Left renal cortex interstitium (tissue), 4 donors: ENCODE data around the gene ECE1. TPM values are rescaled to one million over a fixed set of nuclear protein-coding genes. Genes with fewer than 3 reads are reported as not detected.
"Not testable (repeated sequence)": the region's sequence is repeated elsewhere in the genome, so short reads cannot be mapped to it uniquely, and the experiment has no call there.

Experiments used
- DNase-seq, 4 donors: peaks; one replicate each; pipeline ENCODE4 v3.0.0-alpha.2; 2013; ENCODE audit warnings: low read depth in 4 of 4, low spot score in 2 of 4, missing footprints in 1 of 4
- polyA plus RNA-seq, 4 donors: library from polyadenylated mRNA; unstranded; fragments of 120-200 nt; gene quantifications; one replicate each; pipeline ENCODE4 v1.2.1, GENCODE V29; 2013; ENCODE audit not compliant: insufficient read length in 4 of 4

Gene ECE1
- polyA plus RNA-seq, 4 donors = 42.1 to 49.0 (median 45.5) TPM

GRCh38 chr1:21237446-21238088 is 52.7 kb downstream of the ECE1 start:
- no peak for DNase-seq

GRCh38 chr1:21236178-21236577 is 54.1 kb downstream of the ECE1 start:
- no peak for DNase-seq

- DNase-seq = no peak
These were observed 55.5 kb downstream of the ECE1 start for GRCh38 chr1:21234779-21235178.

GRCh38 chr1:21233490-21233889 is 56.8 kb downstream of the ECE1 start:
- DNase-seq = no peak

- peak in 1 of 4 donors; percentile 60 for DNase-seq
These were observed 58.2 kb downstream of the ECE1 start for GRCh38 chr1:21232044-21232443.

GRCh38 chr1:21229246-21230000 is 60.8 kb downstream of the ECE1 start:
- no peak for DNase-seq

GRCh38 chr1:21228224-21228623 is 62.0 kb downstream of the ECE1 start:
- not testable (repeated sequence) for DNase-seq

GRCh38 chr1:21225065-21225464 is 65.2 kb downstream of the ECE1 start:
- DNase-seq = no peak

GRCh38 chr1:21220815-21221214 is 69.4 kb downstream of the ECE1 start:
- DNase-seq = no peak

GRCh38 chr1:21219674-21220073 is 70.6 kb downstream of the ECE1 start:
- no peak for DNase-seq

- DNase-seq = no peak
These were observed 72.3 kb downstream of the ECE1 start for GRCh38 chr1:21217812-21218596.

GRCh38 chr1:21216835-21217811 is 73.1 kb downstream of the ECE1 start:
- no peak for DNase-seq

GRCh38 chr1:21212126-21212525 is 78.1 kb downstream of the ECE1 start:
- no peak for DNase-seq

- DNase-seq = not testable (repeated sequence)
These were observed 82.0 kb downstream of the ECE1 start for GRCh38 chr1:21208137-21208700.

GRCh38 chr1:21206117-21206516 is 84.1 kb downstream of the ECE1 start:
- no peak for DNase-seq

GRCh38 chr1:21205416-21205815 is 84.8 kb downstream of the ECE1 start:
- DNase-seq = no peak

GRCh38 chr1:21201650-21202049 is 88.6 kb downstream of the ECE1 start:
- DNase-seq = no peak

- DNase-seq = not testable (repeated sequence)
These were observed 89.0 kb downstream of the ECE1 start for GRCh38 chr1:21201238-21201637.

GRCh38 chr1:21200767-21201166 is 89.5 kb downstream of the ECE1 start:
- DNase-seq = no peak

GRCh38 chr1:21198929-21199328 is 91.3 kb downstream of the ECE1 start:
- no peak for DNase-seq
